Measurements from ENCODE around the gene ARR3. TPM values are rescaled to one million over a fixed set of nuclear protein-coding genes. Genes with fewer than 3 reads are reported as not detected.
"Not testable (repeated sequence)": the region's sequence is repeated elsewhere in the genome, so short reads cannot be mapped to it uniquely, and the experiment has no call there.

Gene ARR3
- not detected for total RNA-seq

DNA sequence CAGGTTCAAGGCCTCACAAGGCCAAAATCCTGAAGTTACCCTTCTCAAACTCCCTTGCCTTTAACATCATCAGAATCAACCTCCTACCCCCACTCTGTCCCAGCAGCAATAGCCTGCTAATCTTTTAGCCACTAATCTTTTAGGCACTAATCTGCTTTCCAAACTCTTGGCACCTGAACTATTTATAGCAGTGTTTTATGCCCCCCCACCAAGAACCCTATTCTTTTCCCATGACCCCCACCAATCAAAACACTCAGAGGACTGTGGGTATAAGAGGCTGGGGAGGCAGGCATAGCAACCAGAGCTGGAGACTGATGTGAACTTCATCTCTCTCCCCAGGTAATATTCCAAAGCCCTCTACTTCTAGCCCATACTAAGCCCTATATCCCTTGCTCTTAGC is at the start of gene ARR3:
TSS of gene ARR3 (plus strand) at position 301 of the 400 bp plus-strand sequence. CDS start 1,052 bp downstream, outside the sequence.
- Mint-ChIP-seq H3K27me3 (ENCODE audit: low read depth) (no peaks in the 10 kb centered on the region), H3K36me3 (ENCODE audit: low read depth) (no peaks in the 10 kb centered on the region), H3K9me3 (no peaks in the 10 kb centered on the region), H3K4me1 (ENCODE audit: low read depth) (no peaks in the 10 kb centered on the region), H3K27ac (no peak within 1 kb of the TSS), H3K4me3 (no peak within 1 kb of the TSS)
- no peak for DNase-seq
- CTCF ChIA-PET = interaction anchor here (0.5 to 0.6 kb wide), 2 partner anchors 71 to 146 kb away, joined by 3 read pairs; no protein-coding TSS in a partner anchor
- intact Hi-C loops (cut with micrococcal nuclease) = no loop called here

- DNase-seq = no peak
- intact Hi-C loops (cut with micrococcal nuclease) = no loop called here
- no peak overlapping the region for H3K4me3 Mint-ChIP-seq
- H3K27ac Mint-ChIP-seq = no peak overlapping the region
- H3K27me3 Mint-ChIP-seq (ENCODE audit: low read depth) = no peaks in the 10 kb centered on the region
- no peaks in the 10 kb centered on the region for H3K9me3 Mint-ChIP-seq
- no peaks in the 10 kb centered on the region for H3K4me1 Mint-ChIP-seq (ENCODE audit: low read depth)
- CTCF ChIA-PET = no interaction called here
- no peaks in the 10 kb centered on the region for H3K36me3 Mint-ChIP-seq (ENCODE audit: low read depth)
These were observed 48.0 kb upstream of the ARR3 start for GRCh38 chrX:70219938-70220764.

GRCh38 chrX:70226048-70226447 is 42.1 kb upstream of the ARR3 start:
- DNase-seq = no peak
- Mint-ChIP-seq H3K4me1 (ENCODE audit: low read depth) (no peaks in the 10 kb centered on the region), H3K4me3 (no peak overlapping the region), H3K27ac (no peak overlapping the region), H3K36me3 (ENCODE audit: low read depth) (no peaks in the 10 kb centered on the region), H3K27me3 (ENCODE audit: low read depth) (no peaks in the 10 kb centered on the region), H3K9me3 (no peaks in the 10 kb centered on the region)
- intact Hi-C loops (cut with micrococcal nuclease) = no loop called here
- CTCF ChIA-PET = no interaction called here

- Mint-ChIP-seq H3K36me3 (ENCODE audit: low read depth) (no peaks in the 10 kb centered on the region), H3K27ac (no peak overlapping the region), H3K9me3 (no peaks in the 10 kb centered on the region), H3K4me1 (ENCODE audit: low read depth) (no peaks in the 10 kb centered on the region), H3K4me3 (no peak overlapping the region), H3K27me3 (ENCODE audit: low read depth) (no peaks in the 10 kb centered on the region)
- intact Hi-C loops (cut with micrococcal nuclease) = no loop called here
- CTCF ChIA-PET = no interaction called here
- DNase-seq = no peak
These were observed 41.4 kb upstream of the ARR3 start for GRCh38 chrX:70226687-70227086.

- CTCF ChIA-PET = no interaction called here
- Mint-ChIP-seq H3K9me3 (no peaks in the 10 kb centered on the region), H3K27ac (no peak overlapping the region), H3K4me1 (ENCODE audit: low read depth) (peaks cover 5% of the 10 kb centered on the region), H3K36me3 (ENCODE audit: low read depth) (no peaks in the 10 kb centered on the region), H3K27me3 (ENCODE audit: low read depth) (no peaks in the 10 kb centered on the region), H3K4me3 (no peak overlapping the region)
- DNase-seq = no peak
- intact Hi-C loops (cut with micrococcal nuclease) = no loop called here
These were observed 36.5 kb upstream of the ARR3 start for GRCh38 chrX:70231666-70232065.

GRCh38 chrX:70234355-70234754 is 33.8 kb upstream of the ARR3 start, which contains the start of gene AWAT1:
TSS of gene AWAT1 (plus strand) at chrX:70234655. CDS start at chrX:70234696, 41 bp downstream.
- no peak for DNase-seq
- peaks cover 14% of the 10 kb centered on the region for H3K4me1 Mint-ChIP-seq (ENCODE audit: low read depth)
- no peaks in the 10 kb centered on the region for H3K36me3 Mint-ChIP-seq (ENCODE audit: low read depth)
- intact Hi-C loops (cut with micrococcal nuclease) = no loop called here
- H3K9me3 Mint-ChIP-seq = no peaks in the 10 kb centered on the region
- no peak within 1 kb of the TSS for H3K4me3 Mint-ChIP-seq
- CTCF ChIA-PET = no interaction called here
- no peak within 1 kb of the TSS for H3K27ac Mint-ChIP-seq
- H3K27me3 Mint-ChIP-seq (ENCODE audit: low read depth) = no peaks in the 10 kb centered on the region

DNA sequence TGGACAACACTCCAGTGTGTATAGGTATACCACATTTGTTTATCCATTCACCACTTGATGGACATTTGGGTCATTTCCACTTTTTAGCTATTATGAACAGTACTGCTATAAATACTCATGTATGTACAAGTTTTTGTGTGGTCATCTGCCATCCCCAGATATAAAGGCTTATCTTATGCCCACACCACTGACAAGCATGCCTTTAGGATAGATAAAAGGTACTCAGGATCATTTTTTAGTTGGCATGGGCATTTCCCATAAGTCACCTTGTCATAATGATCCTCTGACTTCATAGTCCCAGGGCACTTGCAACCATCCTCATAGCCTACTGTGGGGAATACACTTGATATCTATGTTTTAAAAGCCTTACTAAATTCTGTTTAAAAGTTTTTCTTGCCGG is 27.4 kb upstream of the ARR3 start:
- no peak overlapping the region for H3K4me3 Mint-ChIP-seq
- H3K4me1 Mint-ChIP-seq (ENCODE audit: low read depth) = peaks cover 9% of the 10 kb centered on the region
- intact Hi-C loops (cut with micrococcal nuclease) = no loop called here
- no peaks in the 10 kb centered on the region for H3K9me3 Mint-ChIP-seq
- H3K27ac Mint-ChIP-seq = no peak overlapping the region
- no peaks in the 10 kb centered on the region for H3K36me3 Mint-ChIP-seq (ENCODE audit: low read depth)
- DNase-seq = no peak
- CTCF ChIA-PET = interaction anchor here (1.4 kb wide), 1 partner anchor 13 kb away, joined by 3 read pairs; no protein-coding TSS in a partner anchor
- no peaks in the 10 kb centered on the region for H3K27me3 Mint-ChIP-seq (ENCODE audit: low read depth)

GRCh38 chrX:70241501-70241900 is 26.6 kb upstream of the ARR3 start:
- no peaks in the 10 kb centered on the region for H3K27me3 Mint-ChIP-seq (ENCODE audit: low read depth)
- H3K4me3 Mint-ChIP-seq = no peak overlapping the region
- no peak overlapping the region for H3K27ac Mint-ChIP-seq
- H3K4me1 Mint-ChIP-seq (ENCODE audit: low read depth) = peaks cover 9% of the 10 kb centered on the region
- H3K9me3 Mint-ChIP-seq = no peaks in the 10 kb centered on the region
- H3K36me3 Mint-ChIP-seq (ENCODE audit: low read depth) = no peaks in the 10 kb centered on the region
- CTCF ChIA-PET = interaction anchor here (1.4 kb wide), 1 partner anchor 12 kb away, joined by 3 read pairs; no protein-coding TSS in a partner anchor
- no peak for DNase-seq
- intact Hi-C loops (cut with micrococcal nuclease) = no loop called here

- H3K4me1 Mint-ChIP-seq (ENCODE audit: low read depth); CTCF ChIA-PET; H3K27me3 Mint-ChIP-seq (ENCODE audit: low read depth); intact Hi-C loops (cut with micrococcal nuclease); DNase-seq; H3K4me3 Mint-ChIP-seq; H3K36me3 Mint-ChIP-seq (ENCODE audit: low read depth); H3K27ac Mint-ChIP-seq; H3K9me3 Mint-ChIP-seq: not testable (repeated sequence)
These were observed 24.5 kb upstream of the ARR3 start for GRCh38 chrX:70243601-70244000.

DNA sequence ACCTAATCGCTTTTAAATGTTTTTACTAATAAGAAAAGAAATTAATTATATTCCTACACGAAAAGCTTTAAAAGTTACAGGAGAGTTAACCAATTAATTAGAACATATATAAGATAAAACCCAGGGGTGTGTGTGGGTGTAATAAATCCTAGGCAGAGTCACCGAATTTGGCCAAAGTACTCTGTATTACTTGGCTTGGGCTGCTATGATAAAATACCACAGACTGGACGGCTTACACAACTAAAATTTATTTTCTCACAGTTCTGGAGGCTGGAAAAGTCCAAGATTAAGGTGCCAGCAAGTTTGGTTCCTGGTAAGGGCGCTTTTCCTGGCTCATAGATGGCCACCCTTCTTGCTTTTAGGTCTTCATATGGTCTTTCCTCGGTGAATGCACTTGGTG is 23.3 kb upstream of the ARR3 start:
- DNase-seq = no peak
- H3K4me1 Mint-ChIP-seq (ENCODE audit: low read depth) = no peaks in the 10 kb centered on the region
- no peak overlapping the region for H3K27ac Mint-ChIP-seq
- CTCF ChIA-PET = no interaction called here
- intact Hi-C loops (cut with micrococcal nuclease) = no loop called here
- H3K27me3 Mint-ChIP-seq (ENCODE audit: low read depth) = no peaks in the 10 kb centered on the region
- H3K9me3 Mint-ChIP-seq = no peaks in the 10 kb centered on the region
- H3K36me3 Mint-ChIP-seq (ENCODE audit: low read depth) = no peaks in the 10 kb centered on the region
- H3K4me3 Mint-ChIP-seq = no peak overlapping the region

- no peaks in the 10 kb centered on the region for H3K36me3 Mint-ChIP-seq (ENCODE audit: low read depth)
- CTCF ChIA-PET = no interaction called here
These were observed 20.9 kb upstream of the ARR3 start for GRCh38 chrX:70247252-70247651.

DNA sequence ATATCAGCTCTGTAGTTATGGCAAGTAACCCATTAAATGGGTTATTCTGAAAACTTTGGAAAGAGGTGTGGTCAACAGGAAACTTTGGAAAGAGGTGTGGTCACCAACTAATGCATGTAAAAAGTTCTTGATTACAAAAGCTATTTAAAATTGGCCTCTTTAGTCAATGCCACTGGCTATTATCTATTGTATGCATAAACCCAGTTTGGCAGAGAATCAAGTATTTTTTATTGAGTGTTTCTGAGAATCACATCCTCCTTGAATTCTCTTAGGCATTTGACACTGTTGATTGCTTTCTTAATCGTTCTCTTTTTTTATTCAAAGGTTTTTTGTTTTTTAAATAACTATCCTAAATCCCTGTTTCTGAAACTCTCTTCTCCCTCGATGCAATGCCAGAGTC is 15.6 kb upstream of the ARR3 start:
- H3K4me1 Mint-ChIP-seq (ENCODE audit: low read depth) = peaks cover 19% of the 10 kb centered on the region
- H3K36me3 Mint-ChIP-seq (ENCODE audit: low read depth) = no peaks in the 10 kb centered on the region
- no peak overlapping the region for H3K27ac Mint-ChIP-seq
- DNase-seq = no peak
- CTCF ChIA-PET = interaction anchor here (1.6 to 2.0 kb wide), 2 partner anchors 10 to 119 kb away, joined by 4 to 6 read pairs; partner anchors contain the start of gene IGBP1
- H3K4me3 Mint-ChIP-seq = no peak overlapping the region
- intact Hi-C loops (cut with micrococcal nuclease) = no loop called here
- no peaks in the 10 kb centered on the region for H3K27me3 Mint-ChIP-seq (ENCODE audit: low read depth)
- no peaks in the 10 kb centered on the region for H3K9me3 Mint-ChIP-seq

More at GRCh38 chrX:70247252-70247651, 20.9 kb upstream of the ARR3 start:
- no peak for DNase-seq
- H3K27me3 Mint-ChIP-seq (ENCODE audit: low read depth) = no peaks in the 10 kb centered on the region
- no peak overlapping the region for H3K4me3 Mint-ChIP-seq
- intact Hi-C loops (cut with micrococcal nuclease) = no loop called here
- H3K27ac Mint-ChIP-seq = no peak overlapping the region
- H3K9me3 Mint-ChIP-seq = no peaks in the 10 kb centered on the region
- H3K4me1 Mint-ChIP-seq (ENCODE audit: low read depth) = no peaks in the 10 kb centered on the region
